ENCODE measurements around the gene SLC38A3. TPM values are rescaled to one million over a fixed set of nuclear protein-coding genes. Genes with fewer than 3 reads are reported as not detected.

SLC38A3 gene
- total and polyA plus RNA-seq, 12 donors = 0.05 to 48.8 (median 0.28) TPM; not detected in 2

DNA sequence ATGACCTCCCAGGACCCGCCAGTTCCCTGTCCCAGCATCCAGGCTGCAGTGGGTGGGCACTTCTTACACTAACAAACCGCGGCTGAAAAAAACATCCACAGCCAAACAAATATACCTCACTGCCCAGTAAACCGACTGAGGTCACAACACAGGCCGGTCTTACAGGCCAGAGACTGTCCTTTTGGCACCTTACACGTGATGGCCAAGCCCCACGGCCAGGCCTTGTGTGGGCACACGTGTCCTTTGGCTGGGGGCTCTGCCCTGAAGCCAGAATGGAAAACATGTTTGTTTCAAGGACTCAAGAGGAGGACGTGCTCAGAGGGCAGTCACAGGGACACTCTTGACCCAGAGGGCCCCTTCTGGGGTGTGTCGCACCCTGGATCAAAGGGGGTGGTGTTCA is 9.8 kb downstream of the SLC38A3 start:
- no peak overlapping the region for H3K4me3 ChIP-seq
- no peaks in the 10 kb centered on the region for H3K36me3 ChIP-seq (replicated peaks in 1 of 2)
- 51 to 79% (median 76%) methylated on average over 7 to 10 of the region's 10 CpGs for whole genome bisulfite sequencing, 4 donors
- no peaks in the 10 kb centered on the region for H3K9me3 ChIP-seq (replicated peaks in 1 of 3)
- no peak for TF ChIP-seq POLR2A (IDR thresholded peaks at IDR 0.05)
- TF ChIP-seq, protein P1, sequence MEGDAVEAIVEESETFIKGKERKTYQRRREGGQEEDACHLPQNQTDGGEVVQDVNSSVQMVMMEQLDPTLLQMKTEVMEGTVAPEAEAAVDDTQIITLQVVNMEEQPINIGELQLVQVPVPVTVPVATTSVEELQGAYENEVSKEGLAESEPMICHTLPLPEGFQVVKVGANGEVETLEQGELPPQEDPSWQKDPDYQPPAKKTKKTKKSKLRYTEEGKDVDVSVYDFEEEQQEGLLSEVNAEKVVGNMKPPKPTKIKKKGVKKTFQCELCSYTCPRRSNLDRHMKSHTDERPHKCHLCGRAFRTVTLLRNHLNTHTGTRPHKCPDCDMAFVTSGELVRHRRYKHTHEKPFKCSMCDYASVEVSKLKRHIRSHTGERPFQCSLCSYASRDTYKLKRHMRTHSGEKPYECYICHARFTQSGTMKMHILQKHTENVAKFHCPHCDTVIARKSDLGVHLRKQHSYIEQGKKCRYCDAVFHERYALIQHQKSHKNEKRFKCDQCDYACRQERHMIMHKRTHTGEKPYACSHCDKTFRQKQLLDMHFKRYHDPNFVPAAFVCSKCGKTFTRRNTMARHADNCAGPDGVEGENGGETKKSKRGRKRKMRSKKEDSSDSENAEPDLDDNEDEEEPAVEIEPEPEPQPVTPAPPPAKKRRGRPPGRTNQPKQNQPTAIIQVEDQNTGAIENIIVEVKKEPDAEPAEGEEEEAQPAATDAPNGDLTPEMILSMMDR (IDR thresholded peaks at IDR 0.05) = no peak
- H3K27ac ChIP-seq = no peak overlapping the region
- no peaks in the 10 kb centered on the region for H3K27me3 ChIP-seq
- DNase-seq = no peak
- intact Hi-C loops (cut with DNase I) = no loop called here
- H3K4me1 ChIP-seq (replicated peaks in 1 of 2) = no peaks in the 10 kb centered on the region

DNA sequence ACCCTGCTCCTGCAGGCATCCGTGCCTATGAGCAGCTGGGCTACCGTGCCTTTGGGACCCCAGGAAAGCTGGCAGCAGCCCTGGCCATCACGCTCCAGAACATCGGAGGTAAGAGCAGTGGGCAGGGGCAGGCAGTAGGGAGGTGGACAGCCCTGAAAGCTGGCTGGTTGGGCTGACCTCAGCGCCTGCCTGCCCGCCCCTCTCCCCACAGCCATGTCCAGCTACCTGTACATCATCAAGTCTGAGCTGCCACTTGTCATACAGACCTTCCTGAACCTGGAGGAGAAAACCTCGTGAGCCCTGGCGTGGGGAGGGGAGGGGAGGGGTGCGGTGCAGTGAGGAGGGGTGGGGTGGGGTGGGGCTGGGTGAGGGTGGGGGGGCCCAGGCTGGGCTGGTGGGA is 10.5 kb downstream of the SLC38A3 start:
- no peak for TF ChIP-seq POLR2A (IDR thresholded peaks at IDR 0.05)
- TF ChIP-seq, protein P1 (IDR thresholded peaks at IDR 0.05) = no peak
- no peak overlapping the region for H3K4me3 ChIP-seq
- no peak overlapping the region for H3K27ac ChIP-seq
- no peaks in the 10 kb centered on the region for H3K9me3 ChIP-seq (replicated peaks in 1 of 3)
- H3K4me1 ChIP-seq (replicated peaks in 1 of 2) = no peaks in the 10 kb centered on the region
- no peaks in the 10 kb centered on the region for H3K36me3 ChIP-seq (replicated peaks in 1 of 2)
- no peaks in the 10 kb centered on the region for H3K27me3 ChIP-seq
- 72 to 100% (median 79%) methylated on average over 3 to 9 of the region's 9 CpGs for WGBS, 4 donors
- DNase-seq = no peak
- intact Hi-C loops (cut with DNase I) = no loop called here

DNA sequence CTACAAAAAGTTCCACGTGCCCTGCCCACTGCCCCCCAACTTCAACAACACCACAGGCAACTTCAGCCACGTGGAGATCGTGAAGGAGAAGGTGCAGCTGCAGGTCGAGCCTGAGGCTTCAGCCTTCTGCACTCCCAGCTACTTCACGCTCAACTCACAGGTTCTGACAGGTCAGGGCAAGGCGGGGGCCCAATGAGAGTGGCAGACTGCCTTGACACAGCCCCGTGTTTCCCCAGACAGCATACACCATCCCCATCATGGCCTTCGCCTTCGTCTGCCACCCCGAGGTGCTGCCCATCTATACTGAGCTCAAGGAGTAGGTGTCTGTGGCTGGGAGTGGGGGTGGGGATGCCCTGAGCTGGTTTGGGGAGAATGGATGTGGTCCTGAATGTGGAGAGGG is 12.6 kb downstream of the SLC38A3 start:
- Histone ChIP-seq H3K36me3 (replicated peaks in 1 of 2) (no peaks in the 10 kb centered on the region), H3K4me1 (replicated peaks in 1 of 2) (no peaks in the 10 kb centered on the region), H3K9me3 (replicated peaks in 1 of 3) (no peaks in the 10 kb centered on the region), H3K27ac (no peak overlapping the region), H3K27me3 (no peaks in the 10 kb centered on the region), H3K4me3 (no peak overlapping the region)
- WGBS, 4 donors = 78 to 87% (median 82%) methylated on average over 8 to 10 of the region's 10 CpGs
- no peak for TF ChIP-seq POLR2A (IDR thresholded peaks at IDR 0.05)
- TF ChIP-seq, protein P1 (IDR thresholded peaks at IDR 0.05) = no peak
- intact Hi-C loops (cut with DNase I) = no loop called here
- no peak for DNase-seq

DNA sequence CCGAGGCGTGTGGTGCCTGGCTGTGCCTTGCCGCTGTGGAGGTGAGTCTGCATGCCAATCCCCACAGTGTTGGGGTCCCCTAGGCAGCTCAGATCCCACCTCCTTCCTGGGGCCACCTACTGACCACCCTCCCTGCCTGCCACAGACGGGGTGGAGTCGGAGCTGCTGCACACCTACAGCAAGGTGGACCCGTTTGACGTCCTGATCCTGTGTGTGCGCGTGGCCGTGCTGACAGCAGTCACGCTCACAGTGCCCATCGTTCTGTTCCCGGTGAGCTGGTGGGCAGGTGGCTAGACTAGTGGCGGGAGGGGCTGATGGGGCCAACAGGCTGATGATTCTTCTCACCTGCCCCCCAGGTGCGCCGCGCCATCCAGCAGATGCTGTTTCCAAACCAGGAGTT is 13.4 kb downstream of the SLC38A3 start:
- DNase-seq = no peak
- 86 to 96% (median 89%) methylated on average over 7 to 17 of the region's 17 CpGs for WGBS, 4 donors

DNA sequence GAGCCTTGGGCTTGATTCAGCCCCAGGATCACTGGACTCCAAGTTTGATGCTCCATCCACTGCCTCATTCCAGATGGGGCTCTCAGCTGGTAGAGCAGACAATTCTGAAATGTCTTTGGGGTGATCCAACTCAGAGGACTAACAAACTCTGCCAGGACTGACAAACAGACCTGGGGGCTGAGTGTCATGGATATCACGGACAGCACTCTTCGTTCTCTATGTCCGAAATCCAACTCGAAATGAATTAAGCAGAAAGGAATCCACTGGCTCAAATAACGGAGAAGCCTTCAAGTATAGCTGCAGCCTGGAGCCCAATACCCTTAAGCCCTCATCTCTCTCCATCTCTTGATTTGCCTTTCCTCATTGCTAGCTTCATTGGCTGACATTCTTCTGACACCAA is 14.2 kb downstream of the SLC38A3 start:
- H3K4me1 ChIP-seq (replicated peaks in 1 of 2) = no peaks in the 10 kb centered on the region
- no peaks in the 10 kb centered on the region for H3K27me3 ChIP-seq
- H3K27ac ChIP-seq = no peak overlapping the region
- no peaks in the 10 kb centered on the region for H3K9me3 ChIP-seq (replicated peaks in 1 of 3)
- TF ChIP-seq POLR2A (IDR thresholded peaks at IDR 0.05) = no peak
- TF ChIP-seq, protein P1 (IDR thresholded peaks at IDR 0.05) = no peak
- intact Hi-C loops (cut with DNase I) = no loop called here
- 76 to 94% (median 88%) methylated on average over 5 of the region's 5 CpGs for WGBS, 4 donors
- no peak for DNase-seq
- H3K36me3 ChIP-seq (replicated peaks in 1 of 2) = no peaks in the 10 kb centered on the region
- H3K4me3 ChIP-seq = no peak overlapping the region

More for the DNA sequence above, 13.4 kb downstream of the SLC38A3 start:
- H3K27me3 ChIP-seq = no peaks in the 10 kb centered on the region
- H3K4me1 ChIP-seq (replicated peaks in 1 of 2) = no peaks in the 10 kb centered on the region
- H3K36me3 ChIP-seq (replicated peaks in 1 of 2) = no peaks in the 10 kb centered on the region
- H3K4me3 ChIP-seq = no peak overlapping the region
- no peaks in the 10 kb centered on the region for H3K9me3 ChIP-seq (replicated peaks in 1 of 3)
- no peak overlapping the region for H3K27ac ChIP-seq
- intact Hi-C loops (cut with DNase I) = no loop called here
- no peak for TF ChIP-seq POLR2A (IDR thresholded peaks at IDR 0.05)
